GM03348 (cell line): Measurements from ENCODE around the gene GRIK4.

Source experiments
- DNase-seq: peaks from one replicate; pipeline ENCODE4 v3.0.0; 2012; ENCODE audit warnings: low spot score

GRIK4 gene

DNA sequence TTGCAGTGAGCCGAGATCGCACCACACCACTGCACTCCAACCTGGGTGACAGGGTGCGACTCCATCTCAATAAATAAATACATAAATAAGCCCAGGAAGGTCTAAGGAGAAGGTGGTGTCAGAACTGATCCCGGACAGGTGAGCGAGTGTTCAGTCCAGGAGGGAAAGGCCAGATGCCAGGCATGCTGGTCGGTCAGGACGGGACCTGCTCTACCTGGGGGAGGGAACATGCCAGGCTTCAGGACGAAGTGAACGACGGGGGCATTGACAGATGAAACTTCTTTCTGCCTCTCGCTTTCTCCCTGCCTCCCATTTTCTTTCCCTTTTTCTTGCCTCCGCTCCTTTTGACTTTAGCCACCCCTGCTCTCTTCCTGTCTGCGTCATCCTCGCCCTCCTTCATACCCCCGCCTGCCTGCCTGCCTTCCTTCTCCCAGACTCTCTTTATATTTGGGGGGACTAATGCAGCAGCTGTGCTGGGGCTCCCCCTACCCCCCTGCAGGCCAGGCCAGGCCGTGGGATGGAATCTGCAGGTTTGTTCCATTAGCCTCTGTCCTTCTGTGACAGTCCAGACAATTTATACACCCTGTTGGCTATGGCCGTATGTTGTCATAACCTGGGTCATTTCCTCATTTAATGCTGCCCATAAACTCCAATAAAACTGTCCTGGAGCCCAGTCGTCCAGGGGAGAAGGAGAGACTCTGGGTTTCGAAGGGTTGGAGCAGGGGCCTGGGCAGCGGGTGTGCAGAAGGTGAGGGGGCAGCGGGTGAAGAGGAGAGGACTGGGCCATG is 303.2 kb downstream of the GRIK4 start:
- DNase-seq, result no peak

DNA sequence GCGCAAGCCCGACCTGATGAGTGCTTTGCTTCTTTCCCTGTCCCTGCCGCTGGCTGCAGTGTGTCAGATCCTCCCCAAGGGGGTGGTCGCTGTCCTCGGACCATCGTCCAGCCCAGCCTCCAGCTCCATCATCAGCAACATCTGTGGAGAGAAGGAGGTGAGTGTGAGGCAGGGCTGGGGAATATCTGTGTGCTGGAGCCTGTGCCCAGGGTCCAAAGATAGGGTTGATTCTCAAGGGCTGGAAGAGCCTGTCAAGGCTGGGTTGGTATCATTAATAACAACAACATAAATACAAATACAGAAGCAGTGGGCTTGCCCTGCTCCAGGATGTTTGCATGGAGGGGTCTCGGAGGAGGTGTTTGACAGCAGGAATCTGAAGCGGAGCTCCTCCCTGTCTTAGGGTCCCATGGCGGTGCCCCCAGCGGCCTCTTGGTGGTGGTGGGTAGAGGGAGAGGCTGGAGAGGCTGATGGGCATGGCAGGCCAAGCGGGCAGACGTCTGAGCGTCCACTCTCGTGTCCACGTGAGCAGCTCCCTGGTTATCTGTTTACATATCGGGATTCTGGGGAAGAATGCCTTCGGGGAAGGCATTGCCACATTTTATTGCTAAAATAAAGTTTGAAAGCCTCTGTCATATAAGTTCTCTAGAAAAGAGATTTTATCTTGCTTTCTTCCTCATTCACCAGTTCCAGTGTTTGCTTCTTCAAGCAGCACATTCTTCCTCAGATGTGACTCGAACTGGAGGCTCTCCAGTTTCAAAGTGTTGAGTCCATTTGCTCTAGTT is 304.0 kb downstream of the GRIK4 start:
- no peak for DNase-seq

GRCh38 chr11:120816176-120816575 is 304.6 kb downstream of the GRIK4 start:
- no peak for DNase-seq

DNA sequence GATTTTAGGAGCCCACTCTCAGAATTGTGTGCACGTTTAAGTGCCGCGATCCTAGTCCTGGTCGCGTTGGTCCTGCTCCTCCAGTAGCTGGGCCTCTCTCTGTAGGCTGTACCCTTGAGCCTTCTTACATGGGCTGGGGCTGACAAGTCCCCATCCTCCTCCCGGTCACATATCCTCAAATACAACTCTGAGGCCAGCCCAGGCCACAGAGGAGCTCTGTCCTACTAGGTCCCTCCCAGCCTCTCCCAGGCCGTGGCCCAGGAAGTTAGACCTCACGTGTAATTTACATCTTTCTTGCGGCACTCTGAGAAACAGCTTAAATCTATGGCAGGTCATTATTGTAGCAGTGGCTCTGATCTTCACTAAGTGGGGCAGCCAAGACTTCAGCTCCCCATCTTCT is 305.2 kb downstream of the GRIK4 start:
- no peak for DNase-seq

DNA sequence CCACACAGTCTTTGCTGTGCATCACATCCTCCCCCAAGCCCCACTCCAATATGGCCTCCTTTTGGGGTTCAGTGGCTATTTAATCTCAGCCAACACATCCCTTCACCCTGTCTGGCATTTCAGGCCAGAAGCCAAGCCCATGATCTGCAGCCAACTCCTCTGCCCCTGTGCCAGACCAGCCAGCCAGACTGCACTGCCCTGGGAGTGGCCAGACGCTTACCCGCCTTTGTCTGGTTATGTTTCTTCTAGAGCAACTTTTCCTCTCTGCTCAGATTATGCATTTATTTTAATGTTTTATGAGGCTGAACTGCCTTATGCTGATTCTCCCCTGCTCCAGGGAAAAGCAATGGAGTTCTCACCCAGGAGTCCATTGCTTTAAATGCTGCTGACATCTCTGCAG is 305.6 kb downstream of the GRIK4 start:
- no peak for DNase-seq

DNA sequence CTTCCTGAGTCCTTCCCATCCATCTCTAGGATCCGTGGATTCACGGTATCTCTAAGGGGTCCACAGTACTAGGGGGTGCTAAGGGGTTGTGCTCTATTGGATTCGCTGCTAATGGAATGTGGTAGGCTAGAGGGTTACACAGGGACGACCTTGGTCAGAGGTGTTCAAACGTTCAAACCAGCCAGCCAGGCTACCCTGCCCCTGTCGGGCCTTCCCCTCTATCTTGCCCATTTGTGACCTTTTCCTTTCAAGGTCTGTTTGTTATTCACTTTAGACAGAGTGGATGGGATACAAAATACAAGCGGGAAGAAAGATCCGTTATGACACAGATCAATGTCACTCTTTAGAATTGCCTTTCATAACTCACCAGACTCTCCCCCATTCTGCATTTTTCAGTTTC is 306.5 kb downstream of the GRIK4 start:
- no peak for DNase-seq

GRCh38 chr11:120819003-120819402 is 307.5 kb downstream of the GRIK4 start:
- DNase-seq, result no peak

DNA sequence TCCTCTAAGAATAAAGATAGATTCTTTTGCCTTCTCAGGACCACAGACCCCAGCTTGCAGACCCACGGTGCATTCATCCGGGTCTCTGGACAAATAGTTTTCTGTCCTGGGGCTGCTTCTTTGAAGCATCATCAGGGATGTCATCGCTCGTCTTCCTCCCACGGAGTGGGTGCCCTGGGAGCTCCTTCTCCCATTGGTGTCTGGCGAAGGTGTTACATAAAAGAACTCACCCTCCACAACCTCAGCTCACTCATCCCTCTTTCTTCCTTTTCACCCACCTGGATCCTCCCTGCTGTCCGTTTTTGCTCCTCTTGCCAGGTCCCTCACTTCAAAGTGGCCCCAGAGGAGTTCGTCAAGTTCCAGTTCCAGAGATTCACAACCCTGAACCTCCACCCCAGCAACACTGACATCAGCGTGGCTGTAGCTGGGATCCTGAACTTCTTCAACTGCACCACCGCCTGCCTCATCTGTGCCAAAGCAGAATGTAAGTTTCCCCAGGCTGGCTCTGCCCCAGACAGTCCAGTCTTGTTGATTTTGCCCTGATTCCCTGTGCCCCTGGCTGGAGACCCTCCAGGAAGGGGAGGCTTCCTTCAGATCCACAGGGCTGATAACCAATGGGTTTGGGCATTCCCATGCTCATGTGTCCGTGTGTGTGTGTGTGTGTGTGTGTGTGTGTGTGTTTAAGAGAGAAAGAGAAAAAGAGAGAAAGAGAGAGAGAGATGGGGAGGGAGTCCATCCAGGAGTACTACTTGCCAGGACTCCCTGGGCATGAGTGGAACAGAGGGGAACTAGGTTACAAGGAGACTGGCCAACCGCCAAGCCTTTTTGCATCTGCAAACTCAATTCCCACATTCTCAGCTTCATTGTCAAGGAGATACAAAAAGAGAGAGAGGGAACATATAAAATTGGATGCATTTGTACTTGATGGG is 308.2 kb downstream of the GRIK4 start:
- no peak for DNase-seq

DNA sequence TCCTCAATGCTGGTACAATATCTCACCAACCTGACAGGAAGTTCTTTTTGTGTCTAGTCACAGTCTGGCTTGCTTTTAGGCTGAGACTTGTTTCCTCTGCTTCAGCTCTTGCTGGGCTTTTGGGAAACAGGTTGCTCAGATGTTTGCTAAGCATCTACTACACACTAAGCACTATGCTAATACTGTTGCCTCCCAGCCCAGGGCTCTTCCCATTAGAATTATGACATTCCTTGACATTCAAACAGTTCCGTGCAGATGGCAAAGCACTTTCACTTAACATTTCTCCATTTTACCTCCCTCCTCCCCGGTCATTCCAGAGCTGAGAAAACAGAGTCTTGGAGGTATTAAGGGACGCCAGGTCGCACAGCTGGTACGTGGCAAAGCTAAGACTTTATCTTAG is 311.6 kb downstream of the GRIK4 start:
- DNase-seq, result no peak

- DNase-seq, result no peak
Observed at GRCh38 chr11:120824242-120824641, 312.7 kb downstream of the GRIK4 start.

- no peak for DNase-seq
Observed at GRCh38 chr11:120827198-120827597, 315.6 kb downstream of the GRIK4 start.

- DNase-seq, result no peak
Observed at GRCh38 chr11:120827820-120828219, 316.3 kb downstream of the GRIK4 start.

DNA sequence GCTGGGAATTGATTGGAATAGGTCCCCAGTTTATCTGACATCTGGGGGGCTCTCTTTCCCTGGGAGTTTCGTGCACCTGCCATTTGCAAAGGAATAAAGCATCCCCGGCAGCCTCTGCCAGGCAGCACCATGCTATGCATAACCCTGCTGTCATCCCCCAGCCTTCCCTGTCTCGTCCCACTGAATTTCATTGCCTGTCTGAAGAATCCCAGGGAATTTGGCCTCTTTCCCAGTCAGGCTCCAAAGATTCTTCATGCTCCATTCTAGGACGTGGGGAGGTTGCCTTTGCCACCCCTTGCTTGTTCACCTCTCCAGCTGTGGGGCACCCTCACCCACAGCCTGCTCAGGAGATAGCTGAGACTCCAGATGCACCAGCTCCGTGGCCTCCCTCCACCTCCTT is 317.3 kb downstream of the GRIK4 start:
- no peak for DNase-seq

- no peak for DNase-seq
Observed at GRCh38 chr11:120830085-120830620, 318.6 kb downstream of the GRIK4 start.

GRCh38 chr11:120832481-120833238 is 321.1 kb downstream of the GRIK4 start:
- DNase-seq, result no peak

DNA sequence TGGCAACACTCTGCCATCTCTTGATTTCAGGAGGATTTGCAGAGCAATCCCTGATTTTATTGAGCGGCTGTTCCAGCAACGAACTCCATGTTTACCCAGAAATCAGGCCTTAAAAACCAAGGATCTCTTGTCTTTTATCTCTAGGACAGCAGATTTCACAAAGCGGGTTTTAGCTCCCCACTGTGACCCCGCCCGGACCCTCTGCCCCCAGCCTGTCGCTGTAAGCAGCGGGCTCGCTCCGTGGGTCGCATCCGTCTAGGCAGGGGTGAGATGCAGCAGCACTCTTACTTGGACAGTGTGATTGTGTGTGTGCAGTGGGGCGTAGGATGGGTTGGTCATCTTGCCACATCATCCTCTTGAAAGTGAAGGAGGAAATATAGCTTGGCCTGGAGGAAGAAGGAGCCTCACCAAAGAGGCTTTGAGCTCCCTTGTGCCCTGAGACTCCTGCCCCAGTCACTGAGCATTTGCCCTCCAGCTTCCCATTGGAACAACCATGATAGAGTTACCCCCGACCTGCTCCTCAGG is 323.2 kb downstream of the GRIK4 start:
- no peak for DNase-seq

DNA sequence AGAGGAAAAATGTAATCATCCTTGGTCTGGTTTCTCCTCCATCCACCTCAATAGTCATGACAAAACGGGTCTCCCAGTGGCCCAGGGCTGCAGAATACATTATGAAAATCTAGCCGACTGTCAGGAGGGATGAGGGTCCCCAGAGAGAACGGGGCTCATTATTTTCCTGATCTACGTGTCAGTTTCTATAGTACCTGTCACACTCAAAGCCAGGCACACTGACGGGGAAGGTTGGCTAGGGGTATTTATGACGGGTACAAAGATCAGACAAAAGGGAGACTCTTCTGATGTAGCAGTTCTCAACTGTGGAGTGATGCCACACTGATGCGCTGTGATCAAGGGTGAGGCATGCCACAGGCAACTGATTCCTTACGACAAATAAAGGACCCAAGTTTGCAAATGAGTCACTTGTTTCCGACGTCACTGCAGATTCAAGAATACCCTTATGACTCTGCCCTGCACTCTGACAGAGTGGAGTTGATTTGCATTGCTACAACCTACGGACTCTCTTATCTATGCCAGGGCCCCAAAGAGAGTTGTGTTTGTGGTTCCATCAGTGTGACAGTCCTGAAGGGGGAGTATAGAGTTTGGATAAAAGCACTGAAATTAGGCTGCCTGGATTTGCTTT is 324.2 kb downstream of the GRIK4 start:
- no peak for DNase-seq

DNA sequence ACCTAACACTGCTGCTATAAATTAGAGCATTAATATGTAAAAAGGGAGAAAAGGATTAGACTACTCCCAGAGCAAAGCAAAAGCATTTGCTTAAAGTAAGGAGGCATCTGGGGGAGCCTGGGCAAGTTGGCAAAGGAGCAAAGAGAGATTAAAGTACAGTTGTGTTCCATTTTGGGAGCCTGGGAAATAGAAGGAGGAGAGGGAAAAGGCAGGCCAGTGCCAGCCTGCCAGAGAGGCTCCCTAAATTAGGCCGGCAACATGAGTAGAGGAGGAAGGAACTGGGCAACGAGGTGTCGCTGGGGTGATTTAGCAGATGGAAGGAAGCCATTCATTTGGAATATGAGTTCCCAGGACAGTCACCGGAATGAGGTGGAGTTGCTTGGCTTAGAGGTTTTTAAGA is 326.1 kb downstream of the GRIK4 start:
- no peak for DNase-seq

DNA sequence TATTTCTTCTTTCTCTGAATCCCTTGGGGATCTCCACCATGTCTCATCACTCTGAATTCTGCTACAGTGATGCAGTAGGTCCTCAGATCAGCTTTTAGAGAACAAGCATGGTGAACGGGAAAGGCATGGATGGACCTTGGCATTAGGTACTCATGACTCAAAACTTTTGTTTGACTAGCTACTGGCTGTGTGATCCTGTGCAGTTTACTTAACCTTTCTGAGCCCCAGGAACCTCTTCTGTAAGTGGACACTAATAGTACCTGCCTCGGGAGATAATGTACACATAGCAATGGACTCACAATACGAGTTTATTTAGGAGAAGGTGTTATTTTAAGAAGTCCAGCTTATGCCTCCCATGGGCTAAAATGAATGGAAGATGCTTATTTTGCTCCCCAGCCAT is 327.7 kb downstream of the GRIK4 start:
- DNase-seq, result no peak

GRCh38 chr11:120839846-120840402 is 328.4 kb downstream of the GRIK4 start:
- DNase-seq, result no peak
